ENCODE measurements around the gene UBE2E2.

Gene UBE2E2

DNA sequence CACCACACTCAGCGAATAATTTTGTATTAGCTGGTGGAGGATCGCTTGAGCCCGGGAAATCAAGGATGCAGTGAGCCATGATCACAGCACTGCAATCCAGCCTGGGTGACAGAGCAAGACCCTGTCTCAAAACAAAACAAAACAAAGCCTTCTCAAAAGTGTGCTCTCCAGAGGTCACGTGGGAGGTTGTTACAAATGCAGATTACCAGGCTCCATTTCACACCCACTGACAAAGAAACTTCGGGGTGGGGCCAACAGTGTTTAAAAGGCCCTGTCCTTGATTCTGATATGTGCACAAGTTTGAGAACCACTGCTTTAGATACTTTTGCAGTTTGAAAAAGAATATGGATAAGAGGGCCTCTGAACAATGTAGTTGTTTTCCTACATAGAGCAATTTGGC is 80.5 kb downstream of the UBE2E2 start:
- DNase-seq, result no peak

DNA sequence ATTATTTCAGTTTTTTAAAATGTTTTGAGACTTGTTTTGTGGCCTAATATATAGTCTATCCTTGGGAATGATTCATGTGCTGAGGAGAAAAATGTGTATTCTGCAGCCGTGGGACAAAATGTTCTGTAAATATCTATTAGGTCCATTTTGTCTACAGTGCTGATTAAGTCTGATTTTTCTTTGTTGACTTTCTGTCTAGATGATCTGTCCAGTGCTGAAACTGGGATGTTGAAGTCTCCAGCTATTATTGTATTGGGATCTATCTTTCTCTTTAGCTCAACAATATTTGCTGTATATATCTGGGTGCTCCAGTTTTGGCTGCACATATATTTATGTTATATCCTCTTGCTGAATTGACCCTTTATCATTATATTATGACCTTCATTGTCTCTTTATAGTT is 85.2 kb downstream of the UBE2E2 start:
- DNase-seq, result no peak

DNA sequence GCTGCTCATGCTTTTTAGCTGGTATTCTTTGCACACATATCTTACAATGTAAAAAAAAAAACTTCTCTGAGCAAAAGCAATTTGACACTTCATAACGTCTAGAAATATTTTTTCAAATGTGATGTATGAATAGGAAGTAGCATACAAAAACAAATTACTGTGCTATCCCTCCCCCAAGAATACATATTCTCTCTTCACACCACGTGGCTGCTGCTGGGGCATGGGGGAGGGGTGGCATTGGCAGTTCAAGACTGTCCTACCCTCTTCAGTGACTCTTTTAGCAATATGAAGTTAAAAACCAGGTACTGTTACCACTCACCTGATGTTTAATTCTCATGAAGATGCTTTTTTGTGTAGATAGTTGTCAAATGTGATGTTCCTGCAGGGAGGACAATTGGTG is 85.6 kb downstream of the UBE2E2 start:
- no peak for DNase-seq

DNA sequence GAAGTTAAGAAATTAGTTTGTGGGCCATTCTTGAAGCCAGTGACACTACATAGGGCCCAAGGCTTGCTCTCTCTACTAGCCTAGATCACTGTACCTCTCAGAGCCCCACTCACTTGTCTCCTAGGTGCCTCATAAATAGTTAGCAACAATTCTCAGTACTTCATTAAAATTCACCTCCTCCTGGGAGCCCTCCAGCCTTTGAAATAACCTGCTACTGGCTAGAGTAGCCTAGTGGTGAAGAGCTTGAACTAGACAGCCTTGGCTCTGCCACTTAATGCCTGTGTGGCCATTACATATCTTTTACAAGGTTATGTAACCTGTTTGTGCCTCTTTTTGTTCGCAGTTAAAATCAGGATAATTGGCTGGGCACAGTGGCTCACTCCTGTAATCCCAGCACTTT is 89.3 kb downstream of the UBE2E2 start:
- no peak for DNase-seq

DNA sequence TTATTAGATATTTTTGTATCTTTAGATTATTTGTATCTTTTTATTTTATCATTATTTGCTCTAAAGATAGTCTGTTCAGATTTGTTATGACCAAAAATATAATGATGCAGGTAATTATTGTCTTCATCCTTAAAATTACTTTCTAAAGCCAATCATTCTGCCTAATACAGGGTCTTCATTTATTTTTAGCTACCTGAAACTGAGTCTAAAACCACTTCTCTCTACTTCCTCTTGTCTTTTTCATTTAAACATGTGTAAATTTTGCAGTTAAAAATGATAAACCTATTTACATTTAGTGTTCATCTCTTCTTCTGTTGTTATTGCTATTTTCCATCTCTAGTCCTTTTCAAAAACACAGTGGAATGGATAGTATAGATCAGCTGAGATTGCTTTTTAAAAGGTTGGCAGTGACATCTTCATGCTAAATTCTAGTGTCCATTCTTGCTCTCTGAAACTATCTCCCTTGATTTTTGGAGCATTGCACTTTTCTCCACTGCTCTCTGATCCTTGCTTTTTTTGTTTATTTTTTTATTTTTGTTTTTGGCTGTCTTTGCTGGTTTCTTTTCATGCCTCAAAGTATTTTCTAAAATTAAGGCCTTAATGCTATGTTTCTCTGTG is 91.8 kb downstream of the UBE2E2 start:
- no peak for DNase-seq

DNA sequence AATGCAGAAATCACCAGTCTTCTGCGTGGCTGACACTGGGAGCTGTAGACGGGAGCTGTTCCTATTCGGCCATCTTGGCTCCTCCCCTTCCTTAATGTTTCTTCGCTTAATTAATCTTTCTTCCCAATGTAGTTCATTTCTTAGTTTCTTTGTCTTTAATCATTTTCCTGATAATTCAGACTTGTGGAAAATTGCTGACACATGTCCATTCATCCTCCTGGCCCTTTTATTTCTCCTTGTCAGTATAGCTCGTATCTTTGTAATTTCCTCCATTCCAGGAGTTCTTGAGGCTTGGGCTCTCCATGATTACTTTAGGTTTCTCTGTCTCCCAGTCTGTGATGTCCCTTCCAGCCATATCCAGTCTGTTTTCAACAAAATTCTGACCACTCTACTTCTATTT is 98.7 kb downstream of the UBE2E2 start:
- DNase-seq, result no peak

DNA sequence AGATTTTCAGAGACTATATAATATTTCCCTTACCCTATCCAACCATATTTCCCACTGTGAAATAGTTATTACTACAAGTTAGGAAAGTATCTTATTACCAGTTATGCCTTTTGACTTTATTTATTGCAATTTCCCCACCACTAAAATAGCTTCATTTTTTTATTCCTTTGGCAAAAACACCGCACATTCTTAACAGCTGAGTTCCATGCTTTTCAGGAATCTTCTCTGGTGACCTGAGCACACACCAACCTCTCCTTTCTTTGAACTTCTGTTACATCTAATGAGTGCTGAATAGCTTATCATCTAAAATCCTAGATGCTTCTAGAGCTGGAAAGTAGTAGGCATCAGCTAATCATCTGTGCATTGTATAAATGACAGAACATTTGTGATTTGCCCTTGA is 99.1 kb downstream of the UBE2E2 start:
- DNase-seq, result no peak

DNA sequence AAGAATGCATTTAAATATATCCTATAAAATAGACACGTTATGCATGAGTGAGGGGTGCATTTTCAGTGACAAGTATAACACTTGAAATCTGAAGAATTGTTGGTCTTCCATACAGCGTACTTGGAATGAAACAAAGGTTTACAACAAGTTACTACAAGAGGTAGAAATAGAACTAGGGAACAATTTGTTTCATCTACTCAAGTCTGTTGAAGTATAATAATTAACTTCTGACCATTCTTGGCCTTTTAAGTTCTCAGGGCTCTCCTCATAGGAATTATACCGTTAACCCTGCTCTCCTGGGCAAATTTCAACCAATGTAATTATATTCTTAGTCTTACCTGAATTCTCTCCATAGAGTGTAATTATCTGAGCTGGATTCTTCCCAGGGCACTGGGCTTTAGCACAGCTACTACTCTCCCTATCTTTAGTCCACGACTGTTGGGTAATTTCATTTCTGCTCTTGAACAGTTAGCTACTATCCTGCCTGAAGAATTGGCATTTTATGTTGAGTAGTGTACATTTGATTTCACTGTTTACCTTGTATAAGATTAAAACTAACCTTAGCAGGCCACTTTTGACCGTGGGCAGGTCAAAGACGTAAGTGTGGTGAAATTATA is 100.6 kb downstream of the UBE2E2 start:
- no peak for DNase-seq

DNA sequence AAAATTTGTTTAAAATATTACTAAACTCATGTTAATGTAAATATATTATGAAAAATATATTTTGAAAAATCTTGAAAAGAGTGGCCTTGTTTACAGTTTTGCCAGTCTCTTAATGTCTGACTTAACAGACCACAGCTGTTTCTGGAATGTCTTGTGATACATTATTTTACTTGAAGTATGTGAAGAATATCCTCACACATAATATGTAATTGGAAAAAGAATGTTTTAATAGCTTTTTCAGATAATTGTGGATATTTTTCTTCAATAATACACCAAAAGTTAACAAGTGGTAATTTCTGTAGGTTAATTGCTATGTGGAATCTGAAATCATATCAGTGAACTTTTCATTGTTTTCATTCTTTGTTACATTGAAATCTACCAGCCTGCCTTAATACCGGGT is 101.3 kb downstream of the UBE2E2 start:
- no peak for DNase-seq

DNA sequence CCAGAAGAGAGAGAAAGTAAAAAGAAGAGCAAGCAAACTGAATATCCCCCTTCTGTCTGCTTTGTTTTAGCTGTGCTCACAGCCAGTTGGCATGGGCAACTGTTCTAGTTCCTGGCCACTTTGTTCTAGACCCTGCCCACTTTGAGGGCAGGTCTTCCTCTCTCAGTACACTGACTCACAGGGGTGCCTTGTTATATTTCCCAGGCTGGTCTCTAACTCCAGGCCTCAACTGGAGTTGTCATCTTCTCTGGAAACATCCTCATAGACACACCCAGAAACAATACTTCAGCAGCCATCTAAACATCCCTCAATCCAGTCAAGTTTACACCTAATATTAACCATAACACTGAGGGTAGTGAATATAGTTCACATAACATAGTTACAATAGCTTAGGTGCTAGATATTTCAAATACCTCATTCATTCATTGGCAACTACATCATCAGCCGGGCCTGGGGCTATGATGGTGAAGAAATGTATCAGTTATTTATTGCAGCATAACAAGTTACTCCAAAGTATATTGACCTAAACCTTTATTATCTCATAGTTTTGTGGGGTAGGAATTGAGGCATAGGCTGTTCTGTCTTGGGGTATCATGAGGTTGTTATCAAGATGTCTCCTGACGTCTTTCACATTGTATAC is 106.0 kb downstream of the UBE2E2 start:
- no peak for DNase-seq

DNA sequence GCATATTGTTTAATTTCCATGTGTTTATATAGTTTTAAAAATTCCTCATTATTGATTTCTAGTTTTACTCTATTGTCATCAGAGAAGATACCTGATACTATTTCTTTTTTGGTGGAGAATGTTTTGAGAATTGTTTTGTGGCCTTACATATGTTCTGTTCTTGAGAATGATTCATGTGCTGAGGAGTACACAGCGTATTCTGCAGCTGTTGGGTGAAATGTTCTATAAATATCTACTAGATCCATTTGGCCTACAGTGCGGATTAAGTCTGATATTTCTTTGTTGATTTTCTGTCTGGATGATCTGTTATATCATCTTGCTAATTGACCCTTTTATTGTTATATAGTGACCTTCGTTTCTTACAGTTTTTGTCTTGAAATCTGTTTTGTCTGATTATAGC is 109.7 kb downstream of the UBE2E2 start:
- no peak for DNase-seq

DNA sequence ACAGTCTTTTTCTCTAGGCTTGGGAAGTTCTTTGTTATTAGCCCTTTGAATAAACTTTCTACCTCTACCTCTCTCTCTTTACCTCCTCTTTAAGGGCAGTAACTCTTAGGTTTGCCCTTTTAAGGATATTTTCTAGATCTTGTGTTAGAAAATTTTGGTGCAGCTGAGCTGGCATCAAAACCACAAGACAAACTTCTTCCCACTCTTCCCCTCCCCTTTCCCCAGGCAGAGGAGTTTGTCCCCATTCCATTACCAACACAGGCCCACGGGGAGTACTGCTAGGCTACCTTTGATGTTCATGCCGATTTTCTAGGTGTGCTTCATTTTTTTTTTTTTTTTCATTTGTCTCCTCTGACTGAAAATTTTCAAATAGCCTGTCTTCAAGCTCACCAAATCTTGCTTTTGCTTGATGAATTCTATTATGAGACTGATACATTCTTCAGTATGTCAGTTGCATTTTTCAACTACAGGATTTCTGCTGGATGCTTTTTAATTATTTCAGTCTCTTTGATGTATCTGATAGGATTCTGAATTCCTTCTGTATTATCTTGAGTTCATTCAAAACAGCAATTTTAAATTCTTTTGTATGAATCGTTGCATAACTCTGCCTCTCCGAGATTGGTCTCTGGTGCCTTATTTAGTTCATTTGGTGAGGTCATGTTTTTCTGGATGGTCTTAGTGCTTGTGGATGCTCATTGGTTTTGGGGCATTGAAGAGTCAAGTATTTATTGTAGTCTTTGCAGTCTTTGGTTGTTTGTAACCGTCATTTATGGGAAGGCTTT is 112.0 kb downstream of the UBE2E2 start:
- no peak for DNase-seq

DNA sequence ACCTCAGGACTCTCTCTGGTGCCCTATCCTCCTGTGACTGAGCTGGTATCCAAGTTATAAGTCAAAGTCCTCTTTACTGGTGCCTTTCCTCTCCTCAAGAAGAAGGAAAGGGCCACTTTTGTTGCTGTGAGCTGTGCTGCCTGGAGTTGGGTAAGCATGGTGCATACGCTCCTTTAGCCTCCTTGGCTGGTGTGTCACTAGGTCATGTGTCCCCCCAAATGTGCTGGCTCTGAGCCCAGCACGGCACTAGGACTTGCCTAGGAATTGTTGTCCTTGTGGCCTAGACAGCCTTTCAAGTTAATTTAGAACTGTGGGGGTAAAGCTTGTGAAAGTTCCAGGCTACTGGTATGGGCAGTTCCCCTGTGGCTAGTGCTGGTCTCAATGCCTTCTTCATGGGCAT is 113.8 kb downstream of the UBE2E2 start:
- no peak for DNase-seq

DNA sequence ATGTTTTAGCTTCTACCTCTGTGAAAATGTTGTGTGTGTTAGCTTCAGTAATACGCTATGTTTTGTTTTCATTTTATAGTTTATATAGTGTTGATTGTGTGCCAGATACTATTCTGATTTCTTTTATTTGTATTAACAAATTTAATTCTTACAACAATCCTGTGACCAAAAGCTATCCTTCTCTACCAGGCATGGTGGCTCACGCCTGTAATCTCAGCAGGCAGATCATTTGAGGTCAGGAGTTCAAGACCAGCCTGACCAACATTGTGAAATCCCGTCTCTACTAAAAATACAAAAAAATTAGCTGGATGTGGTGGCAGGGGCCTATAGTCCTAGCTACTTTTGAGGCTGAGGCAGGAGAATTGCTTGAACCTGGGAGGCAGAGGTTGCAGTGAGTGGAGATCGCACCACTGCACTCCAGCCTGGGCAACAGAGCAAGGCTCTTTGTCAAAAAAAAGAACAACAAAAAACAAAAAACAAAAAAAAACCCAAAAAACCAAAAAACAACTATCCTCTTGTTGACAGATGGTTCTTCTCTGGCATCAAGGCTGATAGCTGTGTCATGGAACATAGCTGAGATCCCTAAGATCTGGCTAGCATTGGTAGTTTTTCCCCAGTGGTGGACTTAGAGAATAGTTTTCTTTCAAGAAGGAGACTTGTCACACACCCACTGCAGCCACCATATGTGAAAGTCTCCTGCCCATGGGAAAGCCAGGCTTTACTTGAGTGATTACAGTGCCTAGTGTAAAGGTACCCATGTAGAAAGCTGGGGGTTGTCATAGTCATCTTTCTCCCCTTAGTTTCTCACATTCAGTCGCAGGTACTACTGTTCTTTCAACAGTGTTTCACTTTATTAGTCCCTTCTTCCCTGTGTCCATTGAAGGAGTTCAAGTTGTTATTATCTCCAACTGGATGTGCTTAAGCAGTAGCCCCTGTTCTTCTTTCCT is 116.5 kb downstream of the UBE2E2 start:
- no peak for DNase-seq

DNA sequence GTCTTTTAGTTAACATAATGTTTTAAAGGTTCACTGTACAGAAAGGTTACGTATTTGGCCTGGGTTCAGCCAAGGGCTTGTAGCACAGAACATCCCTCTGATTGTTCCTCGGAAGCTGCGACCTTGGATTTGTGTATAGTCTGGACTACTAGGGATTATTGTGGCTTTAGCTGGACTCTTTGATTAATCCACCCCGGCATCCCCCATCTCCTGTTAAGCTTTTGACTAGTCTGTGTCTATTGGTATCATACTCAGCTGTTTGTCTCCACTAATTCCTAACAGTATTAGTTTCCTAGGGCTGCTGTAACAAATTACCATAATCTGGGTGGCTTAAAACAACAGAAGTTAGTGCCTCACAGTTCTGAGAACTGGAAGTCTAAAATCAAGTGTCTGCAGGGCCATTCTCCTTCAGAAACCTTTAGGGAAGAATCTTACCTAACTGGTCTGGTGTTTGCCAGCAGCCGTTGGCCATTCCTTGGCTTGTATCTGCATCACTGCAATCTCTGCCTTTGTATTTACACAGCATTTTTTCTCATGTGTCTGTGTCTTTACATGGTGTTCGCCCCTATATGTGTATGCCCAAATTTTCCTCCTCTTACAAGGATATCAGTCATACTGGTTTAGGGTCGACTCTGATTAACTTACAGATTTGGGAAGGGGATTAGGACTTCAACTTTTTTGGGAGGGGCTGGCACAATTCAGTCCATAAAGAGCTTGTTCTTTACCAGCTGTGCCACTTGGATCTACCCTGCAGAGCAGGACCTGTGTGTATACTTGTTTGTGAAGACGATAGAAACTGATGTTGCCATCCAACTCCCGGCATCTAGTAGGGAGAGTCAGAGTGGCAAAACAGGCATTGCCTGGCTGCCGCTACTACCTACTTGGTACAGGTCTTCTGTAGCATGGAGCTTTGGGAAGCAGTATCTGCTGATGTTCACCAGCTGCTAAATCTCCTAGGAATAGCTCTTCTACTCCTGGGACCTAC is 117.8 kb downstream of the UBE2E2 start:
- DNase-seq, result no peak

DNA sequence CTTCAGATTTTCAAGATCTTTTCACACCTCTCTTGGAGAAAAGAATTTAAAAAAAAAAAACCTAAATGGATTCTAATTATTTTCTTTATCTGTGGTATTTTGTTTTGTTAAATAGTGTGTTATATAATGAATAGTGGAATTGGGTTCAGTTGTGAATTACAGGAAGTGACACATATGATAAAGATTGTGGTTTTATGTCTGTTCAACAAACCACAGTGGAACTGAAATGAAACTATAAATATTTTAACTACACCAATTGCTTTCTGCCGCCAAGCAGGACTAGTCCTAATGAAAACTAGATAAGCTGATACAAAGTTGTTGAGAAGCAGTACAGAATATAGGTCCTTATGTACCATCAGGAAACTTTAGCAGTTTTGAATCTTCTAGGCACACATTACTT is 121.6 kb downstream of the UBE2E2 start:
- DNase-seq, result peak in 3 of 6 experiments; percentile 22 to 26 (median 23)

DNA sequence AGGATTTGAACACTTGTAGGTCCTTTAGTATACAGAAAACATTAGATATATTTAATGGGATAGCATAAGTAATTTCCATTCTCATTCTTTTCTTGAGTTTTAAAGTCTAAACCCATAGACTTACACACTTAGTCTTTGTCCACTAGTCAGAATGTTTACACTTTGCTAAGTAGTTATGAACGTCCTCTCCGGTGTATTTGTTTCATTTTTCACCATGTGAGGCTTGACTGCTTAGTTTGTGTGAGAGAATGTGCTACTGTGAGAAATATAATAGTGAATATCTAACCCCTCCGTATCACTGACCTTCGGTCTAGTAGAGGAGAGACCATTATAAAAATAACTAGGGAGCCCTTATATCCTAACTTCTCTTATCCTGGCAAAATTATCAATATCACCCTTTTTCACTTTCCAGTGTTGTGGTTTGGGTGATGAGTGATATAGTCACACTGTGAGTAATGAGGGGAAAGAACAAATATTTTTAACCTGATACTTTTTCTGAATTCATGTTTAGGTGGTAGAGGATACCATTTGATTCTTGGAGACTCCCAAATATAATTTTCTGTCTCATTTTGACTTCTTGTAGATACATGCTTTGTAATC is 122.4 kb downstream of the UBE2E2 start:
- no peak for DNase-seq

DNA sequence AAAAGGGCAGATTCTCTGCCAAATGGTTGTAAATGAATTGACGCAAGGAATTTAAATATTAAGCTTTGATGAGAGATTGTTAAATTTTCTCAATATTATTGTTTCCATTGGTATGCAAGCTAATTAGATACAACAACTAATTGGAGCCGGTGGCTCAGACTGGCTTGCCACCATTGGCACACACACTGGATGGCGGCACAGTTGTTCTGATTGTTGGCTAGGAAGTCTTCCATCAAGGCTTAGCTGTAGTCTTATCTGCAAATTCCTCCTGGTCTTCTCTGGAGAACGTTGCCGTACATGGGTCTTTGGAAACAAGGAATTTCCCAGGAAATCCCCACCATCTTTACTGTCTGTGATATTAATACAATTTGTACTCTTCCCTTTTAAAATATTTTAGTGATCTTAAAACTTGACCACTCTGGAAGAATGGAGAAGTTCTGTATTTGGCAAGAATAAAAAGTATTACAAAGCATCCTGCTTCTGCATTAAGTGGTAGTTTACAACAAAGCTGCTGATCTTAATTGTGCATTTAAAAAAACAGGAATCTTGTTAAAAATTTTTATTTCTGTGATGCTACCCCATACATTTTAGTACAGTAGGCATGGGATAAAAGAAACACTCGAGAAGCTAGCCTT is 126.5 kb downstream of the UBE2E2 start:
- no peak for DNase-seq

DNA sequence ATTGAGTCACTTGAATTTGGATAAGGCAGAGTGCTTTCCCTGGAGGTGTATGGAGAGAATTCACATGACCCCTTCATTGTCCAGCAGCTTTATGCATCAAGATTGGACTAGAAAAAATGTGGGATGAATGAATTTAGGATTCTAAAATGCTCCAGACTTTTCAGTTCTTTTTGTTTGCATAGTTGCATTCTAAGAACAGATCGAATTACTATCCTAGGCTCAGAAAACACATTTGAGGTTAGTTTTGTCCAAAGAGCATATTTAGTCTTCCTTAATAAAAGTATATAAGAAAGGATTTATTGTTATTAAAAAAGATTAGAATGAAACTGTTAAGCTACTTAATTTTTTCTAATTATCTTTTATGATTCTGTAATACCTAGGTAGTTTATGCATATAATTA is 127.4 kb downstream of the UBE2E2 start:
- no peak for DNase-seq

DNA sequence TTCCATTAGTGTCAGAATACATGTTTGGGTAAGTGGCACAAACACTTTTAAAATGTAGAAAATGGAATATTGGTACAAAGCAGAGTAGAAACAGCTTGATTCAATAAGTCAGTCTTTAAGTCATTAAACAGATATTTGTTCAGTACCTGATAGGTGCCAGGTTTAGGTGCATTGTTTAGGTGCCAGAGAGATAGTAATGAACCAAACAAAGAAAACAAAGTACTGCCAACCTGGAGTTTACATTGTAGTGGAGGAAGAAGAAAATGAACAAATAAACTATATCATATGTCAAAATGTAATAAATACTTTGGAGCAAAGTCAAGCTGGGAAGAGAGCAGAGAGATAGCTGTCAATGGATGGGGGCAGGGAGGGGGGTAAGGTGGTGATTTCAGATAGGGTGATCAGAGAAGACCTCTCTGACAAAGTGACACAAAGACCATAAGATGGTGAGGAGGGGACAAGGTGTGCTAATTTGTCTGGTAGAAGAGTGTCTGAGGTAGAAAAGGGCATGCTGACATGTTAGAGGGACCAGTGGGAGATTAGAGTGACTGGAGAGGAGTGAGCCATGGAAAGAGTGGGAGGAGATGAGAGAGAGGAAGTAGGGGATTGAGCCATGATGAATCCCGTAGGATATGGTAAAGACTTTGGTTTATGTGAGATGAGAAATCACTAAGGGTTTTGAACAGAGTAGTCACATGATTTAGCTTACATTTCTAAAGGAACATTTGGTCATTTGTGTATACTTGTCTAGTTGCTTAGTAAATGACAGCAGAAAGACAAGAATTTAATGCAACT is 128.2 kb downstream of the UBE2E2 start:
- no peak for DNase-seq
